PFSK-1 (cell line): Measurements from ENCODE around the gene DIAPH2.

ENCODE experiments used
- FOXP2 ChIP-seq: optimal IDR thresholded peaks from 2 replicates; pipeline ENCODE3; 2011; ENCODE audit warnings: borderline replicate concordance, control low read depth, inconsistent platforms; ENCODE audit not compliant: insufficient read depth; ENCODE audit errors: extremely low read length, extremely low read depth
- POLR2AphosphoS5 ChIP-seq: IDR thresholded peaks from 2 replicates; pipeline ENCODE4 v1.6.1; 2012; ENCODE audit warnings: low read depth, mild to moderate bottlenecking, control low read depth, low read length, moderate library complexity
- SIN3A ChIP-seq: IDR thresholded peaks from 2 replicates; pipeline ENCODE4 v1.6.1; 2012; ENCODE audit warnings: mild to moderate bottlenecking, low read length, moderate library complexity, borderline replicate concordance; ENCODE audit not compliant: insufficient read depth
- TAF1 ChIP-seq: IDR thresholded peaks from 2 replicates; pipeline ENCODE4 v1.6.1; 2012; ENCODE audit warnings: low read length, control low read depth, borderline replicate concordance; ENCODE audit not compliant: insufficient read depth
- TF ChIP-seq, protein P1 (sequence below), 2 experiments: IDR thresholded peaks; 2 replicates each; pipeline versions ENCODE4 v1.6.1 to v1.8.0; 2011 to 2012; ENCODE audit warnings: low read depth in 2 of 2, low read length in 2 of 2, control low read depth in 1 of 2, inconsistent platforms in 1 of 2, mild to moderate bottlenecking in 1 of 2, moderate library complexity in 1 of 2; ENCODE audit not compliant: insufficient read depth in 1 of 2

The DIAPH2 gene

GRCh38 chrX:97405031-97405660 lies 720.5 kb downstream of the DIAPH2 start:
- TF ChIP-seq, protein P1, sequence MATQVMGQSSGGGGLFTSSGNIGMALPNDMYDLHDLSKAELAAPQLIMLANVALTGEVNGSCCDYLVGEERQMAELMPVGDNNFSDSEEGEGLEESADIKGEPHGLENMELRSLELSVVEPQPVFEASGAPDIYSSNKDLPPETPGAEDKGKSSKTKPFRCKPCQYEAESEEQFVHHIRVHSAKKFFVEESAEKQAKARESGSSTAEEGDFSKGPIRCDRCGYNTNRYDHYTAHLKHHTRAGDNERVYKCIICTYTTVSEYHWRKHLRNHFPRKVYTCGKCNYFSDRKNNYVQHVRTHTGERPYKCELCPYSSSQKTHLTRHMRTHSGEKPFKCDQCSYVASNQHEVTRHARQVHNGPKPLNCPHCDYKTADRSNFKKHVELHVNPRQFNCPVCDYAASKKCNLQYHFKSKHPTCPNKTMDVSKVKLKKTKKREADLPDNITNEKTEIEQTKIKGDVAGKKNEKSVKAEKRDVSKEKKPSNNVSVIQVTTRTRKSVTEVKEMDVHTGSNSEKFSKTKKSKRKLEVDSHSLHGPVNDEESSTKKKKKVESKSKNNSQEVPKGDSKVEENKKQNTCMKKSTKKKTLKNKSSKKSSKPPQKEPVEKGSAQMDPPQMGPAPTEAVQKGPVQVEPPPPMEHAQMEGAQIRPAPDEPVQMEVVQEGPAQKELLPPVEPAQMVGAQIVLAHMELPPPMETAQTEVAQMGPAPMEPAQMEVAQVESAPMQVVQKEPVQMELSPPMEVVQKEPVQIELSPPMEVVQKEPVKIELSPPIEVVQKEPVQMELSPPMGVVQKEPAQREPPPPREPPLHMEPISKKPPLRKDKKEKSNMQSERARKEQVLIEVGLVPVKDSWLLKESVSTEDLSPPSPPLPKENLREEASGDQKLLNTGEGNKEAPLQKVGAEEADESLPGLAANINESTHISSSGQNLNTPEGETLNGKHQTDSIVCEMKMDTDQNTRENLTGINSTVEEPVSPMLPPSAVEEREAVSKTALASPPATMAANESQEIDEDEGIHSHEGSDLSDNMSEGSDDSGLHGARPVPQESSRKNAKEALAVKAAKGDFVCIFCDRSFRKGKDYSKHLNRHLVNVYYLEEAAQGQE (IDR thresholded peaks at IDR 0.05; ENCODE audit: insufficient read depth in 1 of 2, low read depth in 2 of 2, low read length in 2 of 2), result no peak
- no peak for TF ChIP-seq SIN3A

DNA sequence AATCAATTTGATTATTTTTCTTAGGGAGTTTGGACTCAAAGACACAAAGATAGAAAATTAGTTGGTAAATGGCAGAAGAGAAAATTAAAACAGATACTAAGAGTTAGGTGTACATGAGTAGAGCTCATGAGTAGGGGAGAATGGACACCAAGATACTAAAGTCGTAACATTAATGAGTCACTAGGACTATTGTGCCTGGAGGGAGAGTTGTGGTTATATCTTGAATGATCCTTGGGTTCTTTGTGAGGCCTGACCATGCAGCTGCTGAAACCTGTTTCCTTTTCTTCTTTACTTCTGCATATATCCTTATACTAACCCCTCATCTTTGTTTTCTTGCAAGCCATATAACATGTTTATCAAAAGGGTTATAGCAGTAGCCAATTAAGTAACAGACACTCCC lies 731.8 kb downstream of the DIAPH2 start:
- TF ChIP-seq FOXP2 (no peak), SIN3A (no peak), TAF1 (no peak), POLR2AphosphoS5 (no peak)
- TF ChIP-seq, protein P1 (IDR thresholded peaks at IDR 0.05; ENCODE audit: insufficient read depth in 1 of 2, low read depth in 2 of 2, low read length in 2 of 2), result no peak

DNA sequence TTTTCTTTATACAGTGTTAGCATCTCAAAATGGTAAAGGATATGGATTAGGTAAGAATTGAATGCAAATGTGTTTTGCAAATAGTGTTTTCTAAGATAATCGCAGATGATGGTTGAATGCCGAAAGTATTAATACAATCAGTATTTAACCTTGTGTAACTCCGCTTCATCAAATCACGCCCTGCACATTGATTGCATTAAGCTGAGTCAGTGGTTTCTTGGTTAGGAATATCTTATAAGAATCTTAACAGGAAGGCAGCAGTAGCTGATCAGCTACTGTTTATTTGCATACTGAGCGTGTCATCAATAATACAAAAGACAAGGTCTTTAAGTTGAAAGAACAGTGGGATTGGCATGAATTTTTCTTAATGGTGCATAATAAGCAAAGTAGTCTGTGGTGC lies 744.5 kb downstream of the DIAPH2 start:
- TF ChIP-seq SIN3A (no peak), POLR2AphosphoS5 (no peak), TAF1 (no peak), FOXP2 (no peak)
- TF ChIP-seq, protein P1 (IDR thresholded peaks at IDR 0.05; ENCODE audit: insufficient read depth in 1 of 2, low read depth in 2 of 2, low read length in 2 of 2), result no peak

GRCh38 chrX:97431281-97431680 lies 746.6 kb downstream of the DIAPH2 start:
- no peak for TF ChIP-seq SIN3A

DNA sequence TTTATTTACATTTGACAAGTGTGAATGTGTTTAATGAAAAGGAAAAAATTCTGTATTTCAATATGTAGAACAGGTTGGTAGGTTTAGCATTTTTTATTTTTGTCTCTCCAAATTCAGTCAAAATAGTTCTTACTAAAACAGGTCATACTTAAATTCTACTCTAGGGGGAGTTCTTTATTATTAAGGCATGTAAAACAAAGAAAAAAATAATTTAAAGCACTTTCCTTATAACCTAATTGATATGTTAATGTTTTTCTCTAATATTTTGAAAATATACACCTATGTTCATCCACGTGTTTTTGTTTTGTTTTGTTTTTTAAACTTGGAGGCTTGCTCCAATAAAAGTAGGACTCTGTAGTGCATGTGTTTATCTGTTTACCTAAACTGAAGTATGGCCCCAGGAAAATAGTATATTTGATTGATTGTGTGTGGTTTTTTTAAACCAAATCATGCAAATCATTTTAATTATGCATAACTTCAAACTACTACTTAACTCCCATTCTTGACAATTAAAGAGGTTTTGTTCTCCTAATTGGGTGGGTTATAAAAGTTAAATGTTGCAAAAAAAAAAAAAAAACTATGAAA lies 761.7 kb downstream of the DIAPH2 start:
- TF ChIP-seq FOXP2 (no peak), POLR2AphosphoS5 (no peak), SIN3A (no peak), TAF1 (no peak)
- TF ChIP-seq, protein P1 (IDR thresholded peaks at IDR 0.05; ENCODE audit: insufficient read depth in 1 of 2, low read depth in 2 of 2, low read length in 2 of 2), result no peak
